Measurements from ENCODE around the gene HS6ST1.

GRCh38 chr2:128301021-128301420 lies 17.6 kb downstream of the HS6ST1 start:
- no peak for TF ChIP-seq CTCF (IDR thresholded peaks at IDR 0.05)
- no peak for TF ChIP-seq EZH2 (IDR thresholded peaks at IDR 0.05)
- no peak for TF ChIP-seq EZH2phosphoT487 (IDR thresholded peaks at IDR 0.05)

Measured in neural progenitor cell (in vitro differentiated cells).